ENCODE measurements around the gene SNX21.

DNA sequence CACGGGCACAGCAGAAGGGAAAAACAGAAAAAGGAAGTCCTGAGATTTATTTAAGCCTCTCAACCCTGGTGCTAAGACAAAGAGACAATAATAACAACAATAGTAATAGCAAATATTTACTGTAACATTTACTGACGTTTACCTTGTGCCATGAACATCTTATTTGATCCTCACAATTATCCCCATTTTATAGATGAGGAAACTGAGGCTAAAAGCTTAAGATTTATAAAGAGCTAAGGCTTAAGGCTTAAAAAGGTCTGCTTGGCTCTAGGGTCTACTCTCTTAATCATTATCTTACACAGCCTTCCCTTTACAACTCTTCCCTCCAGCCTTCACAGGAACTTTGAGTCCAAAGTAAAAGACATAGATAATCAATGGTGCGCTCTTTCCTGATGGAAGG lies 45.2 kb upstream of the SNX21 start:
- TF ChIP-seq, protein P1, sequence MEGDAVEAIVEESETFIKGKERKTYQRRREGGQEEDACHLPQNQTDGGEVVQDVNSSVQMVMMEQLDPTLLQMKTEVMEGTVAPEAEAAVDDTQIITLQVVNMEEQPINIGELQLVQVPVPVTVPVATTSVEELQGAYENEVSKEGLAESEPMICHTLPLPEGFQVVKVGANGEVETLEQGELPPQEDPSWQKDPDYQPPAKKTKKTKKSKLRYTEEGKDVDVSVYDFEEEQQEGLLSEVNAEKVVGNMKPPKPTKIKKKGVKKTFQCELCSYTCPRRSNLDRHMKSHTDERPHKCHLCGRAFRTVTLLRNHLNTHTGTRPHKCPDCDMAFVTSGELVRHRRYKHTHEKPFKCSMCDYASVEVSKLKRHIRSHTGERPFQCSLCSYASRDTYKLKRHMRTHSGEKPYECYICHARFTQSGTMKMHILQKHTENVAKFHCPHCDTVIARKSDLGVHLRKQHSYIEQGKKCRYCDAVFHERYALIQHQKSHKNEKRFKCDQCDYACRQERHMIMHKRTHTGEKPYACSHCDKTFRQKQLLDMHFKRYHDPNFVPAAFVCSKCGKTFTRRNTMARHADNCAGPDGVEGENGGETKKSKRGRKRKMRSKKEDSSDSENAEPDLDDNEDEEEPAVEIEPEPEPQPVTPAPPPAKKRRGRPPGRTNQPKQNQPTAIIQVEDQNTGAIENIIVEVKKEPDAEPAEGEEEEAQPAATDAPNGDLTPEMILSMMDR (IDR thresholded peaks at IDR 0.05) = no peak
- TF ChIP-seq POLR2AphosphoS5 (IDR thresholded peaks at IDR 0.05; ENCODE audit: low read depth, low read length) = no peak

Data from Panc1 (cell line).